BLaER1 treated with 17β-estradiol and CSF1 and Interleukin-3, amounts not matched to agents 10 nM and 100 nM (cell line): ENCODE results near the gene ZFP64.

Source experiments
- H3K27ac ChIP-seq, 11 experiments: shearing (Covaris generic); formaldehyde crosslinking; 2 replicates each; pipeline ENCODE4 v1.8.1; 2022
- H3K27me3 ChIP-seq, 11 experiments: shearing (Covaris generic); formaldehyde crosslinking; 2 replicates each; pipeline ENCODE4 v1.8.1; 2022
- H3K36me3 ChIP-seq, 11 experiments: shearing (Covaris generic); formaldehyde crosslinking; 2 replicates each; pipeline ENCODE4 v1.8.1; 2022
- H3K4me1 ChIP-seq, 10 experiments: shearing (Covaris generic); formaldehyde crosslinking; 2 replicates each; pipeline ENCODE4 v1.8.1; 2022
- H3K4me2 ChIP-seq, 11 experiments: shearing (Covaris generic); formaldehyde crosslinking; 2 replicates each; pipeline ENCODE4 v1.8.1; 2022
- H3K4me3 ChIP-seq, 10 experiments: shearing (Covaris generic); formaldehyde crosslinking; 2 replicates each; pipeline ENCODE4 v1.8.1; 2022
- H3K9ac ChIP-seq, 11 experiments: shearing (Covaris generic); formaldehyde crosslinking; 2 replicates each; pipeline ENCODE4 v1.8.1; 2022
- H3K9me3 ChIP-seq, 11 experiments: shearing (Covaris generic); formaldehyde crosslinking; replicated peaks in 1 of 11; 2 replicates each; pipeline ENCODE4 v1.8.1; 2022
- H4K20me1 ChIP-seq, 11 experiments: shearing (Covaris generic); formaldehyde crosslinking; 2 replicates each; pipeline ENCODE4 v1.8.1; 2022
- Cebpa-rat ChIP-seq, 11 experiments: shearing (Covaris generic); IDR thresholded peaks; 2 replicates each; pipeline ENCODE4 v1.8.1; 2022

ZFP64 gene

GRCh38 chr20:52132337-52132736 is 59.2 kb downstream of the ZFP64 start:
- Histone ChIP-seq H4K20me1 (no peaks in the 10 kb centered on the region), H3K9me3 (peaks cover 17 to 25% (median 20%) of the 10 kb centered on the region in 11 experiments), H3K4me1 (peaks cover 2 to 11% (median 7%) of the 10 kb centered on the region in 10 experiments; a peak in 15 of 20 replicates), H3K36me3 (no peaks in the 10 kb centered on the region; a peak in 1 of 22 replicates), H3K27ac (no peak overlapping the region), H3K4me2 (no peak overlapping the region), H3K9ac (no peak overlapping the region), H3K4me3 (no peak overlapping the region), H3K27me3 (no peaks in the 10 kb centered on the region)
- no peak for TF ChIP-seq Cebpa-rat (IDR thresholded peaks at IDR 0.05)

- Histone ChIP-seq H3K27ac (no peak overlapping the region), H4K20me1 (no peaks in the 10 kb centered on the region), H3K4me1 (peaks cover 6 to 22% (median 13%) of the 10 kb centered on the region in 10 experiments; a peak in 15 of 20 replicates), H3K9me3 (peaks cover 17 to 25% (median 20%) of the 10 kb centered on the region in 11 experiments), H3K4me3 (no peak overlapping the region), H3K4me2 (no peak overlapping the region), H3K27me3 (no peaks in the 10 kb centered on the region), H3K9ac (no peak overlapping the region), H3K36me3 (no peaks in the 10 kb centered on the region; a peak in 1 of 22 replicates)
- no peak for TF ChIP-seq Cebpa-rat (IDR thresholded peaks at IDR 0.05)
Observed at GRCh38 chr20:52131048-52131643, 60.4 kb downstream of the ZFP64 start.

- H3K4me1 ChIP-seq, result peaks cover 6 to 22% (median 13%) of the 10 kb centered on the region in 10 experiments; a peak in 15 of 20 replicates
- peaks cover 17 to 25% (median 20%) of the 10 kb centered on the region in 11 experiments for H3K9me3 ChIP-seq
- H3K27ac ChIP-seq, result no peak overlapping the region
- H3K4me2 ChIP-seq, result no peak overlapping the region
- H3K36me3 ChIP-seq, result no peaks in the 10 kb centered on the region; a peak in 1 of 22 replicates
- no peak for TF ChIP-seq Cebpa-rat (IDR thresholded peaks at IDR 0.05)
- no peaks in the 10 kb centered on the region for H4K20me1 ChIP-seq
- H3K4me3 ChIP-seq, result no peak overlapping the region
- H3K9ac ChIP-seq, result no peak overlapping the region
- H3K27me3 ChIP-seq, result no peaks in the 10 kb centered on the region
Observed at GRCh38 chr20:52130406-52130805, 61.2 kb downstream of the ZFP64 start.

DNA sequence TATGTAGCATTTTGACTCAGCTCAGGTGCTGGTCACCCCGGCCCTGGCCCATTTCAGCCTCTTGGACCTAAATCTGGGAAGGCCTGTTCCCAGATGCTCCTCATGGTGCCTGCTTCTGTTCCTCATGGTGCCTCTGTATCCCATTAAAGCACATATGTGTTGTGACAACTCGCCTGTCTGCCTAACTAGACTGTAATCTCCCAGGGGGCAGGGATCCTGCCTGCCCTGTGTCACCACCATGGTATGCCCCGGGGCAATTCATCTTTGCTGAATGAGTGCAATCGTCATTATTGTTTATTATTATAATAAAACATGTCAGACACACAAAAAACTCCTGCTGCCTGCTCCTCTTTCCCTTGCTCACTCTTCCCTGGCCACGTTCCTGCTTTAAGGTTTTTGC is 62.0 kb downstream of the ZFP64 start:
- Histone ChIP-seq H3K9ac (no peak overlapping the region), H3K27ac (no peak overlapping the region), H3K4me3 (no peak overlapping the region), H3K36me3 (no peaks in the 10 kb centered on the region; a peak in 1 of 22 replicates), H3K27me3 (no peaks in the 10 kb centered on the region), H3K4me2 (no peak overlapping the region), H3K9me3 (peaks cover 17 to 25% (median 20%) of the 10 kb centered on the region in 11 experiments), H4K20me1 (no peaks in the 10 kb centered on the region), H3K4me1 (peaks cover 6 to 22% (median 13%) of the 10 kb centered on the region in 10 experiments; a peak in 15 of 20 replicates)
- TF ChIP-seq Cebpa-rat (IDR thresholded peaks at IDR 0.05), result no peak

GRCh38 chr20:52127309-52127708 is 64.3 kb downstream of the ZFP64 start:
- Histone ChIP-seq H3K4me1 (peaks cover 6 to 22% (median 13%) of the 10 kb centered on the region in 10 experiments; a peak in 16 of 20 replicates), H4K20me1 (no peaks in the 10 kb centered on the region), H3K4me2 (peak overlapping the region in 5 of 11 experiments; percentile 2 to 58 (median 17); a peak in 9 of 22 replicates), H3K36me3 (no peaks in the 10 kb centered on the region; a peak in 1 of 22 replicates), H3K27ac (peak overlapping the region in 5 of 11 experiments; percentile 7 to 55 (median 51); a peak in 8 of 22 replicates), H3K4me3 (no peak overlapping the region), H3K27me3 (no peaks in the 10 kb centered on the region), H3K9ac (no peak overlapping the region), H3K9me3 (peaks cover 17 to 23% (median 20%) of the 10 kb centered on the region in 11 experiments)
- no peak for TF ChIP-seq Cebpa-rat (IDR thresholded peaks at IDR 0.05)

DNA sequence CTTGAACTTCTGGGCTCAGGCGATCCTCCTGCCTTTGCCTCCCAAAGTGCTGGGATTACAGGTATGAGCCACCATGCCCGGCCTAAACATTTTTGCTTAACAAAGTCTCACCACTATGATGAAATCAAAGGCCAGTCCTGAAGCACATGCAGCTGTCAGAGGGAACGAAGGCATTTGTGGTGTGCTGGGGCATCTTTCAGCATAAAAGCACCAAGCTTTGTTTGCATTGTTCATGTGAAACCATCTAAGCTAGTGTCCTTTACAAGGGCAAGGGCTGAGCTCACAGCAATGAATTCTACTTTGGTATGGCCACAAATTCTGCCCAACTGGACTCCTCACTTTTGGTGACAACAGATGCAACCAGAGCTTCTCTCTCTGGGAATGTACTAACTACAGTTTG is 66.8 kb downstream of the ZFP64 start:
- H3K9me3 ChIP-seq, result peaks cover 0 to 15% (median 7%) of the 10 kb centered on the region in 11 experiments; a peak in 12 of 22 replicates

GRCh38 chr20:52118696-52119095 is 72.9 kb downstream of the ZFP64 start:
- no peak overlapping the region for H3K4me3 ChIP-seq
- no peak for TF ChIP-seq Cebpa-rat (IDR thresholded peaks at IDR 0.05)

More for the DNA sequence above, 66.8 kb downstream of the ZFP64 start:
- no peak for TF ChIP-seq Cebpa-rat (IDR thresholded peaks at IDR 0.05)
- Histone ChIP-seq H3K9ac (no peak overlapping the region), H3K4me3 (no peak overlapping the region), H3K27ac (no peak overlapping the region), H3K4me2 (no peak overlapping the region), H4K20me1 (no peaks in the 10 kb centered on the region), H3K27me3 (no peaks in the 10 kb centered on the region), H3K4me1 (peaks cover 6 to 22% (median 13%) of the 10 kb centered on the region in 10 experiments; a peak in 16 of 20 replicates), H3K36me3 (peaks cover 0 to 6% (median 0%) of the 10 kb centered on the region in 11 experiments; a peak in 2 of 22 replicates)

GRCh38 chr20:52118016-52118623 is 73.5 kb downstream of the ZFP64 start:
- Histone ChIP-seq H3K4me2 (peak overlapping the region in 5 of 11 experiments; percentile 39 to 84 (median 48); a peak in 8 of 22 replicates), H3K4me3 (no peak overlapping the region), H3K9me3 (peaks cover 0 to 15% (median 7%) of the 10 kb centered on the region in 11 experiments; a peak in 12 of 22 replicates), H4K20me1 (no peaks in the 10 kb centered on the region), H3K9ac (no peak overlapping the region; a peak in 2 of 22 replicates), H3K36me3 (peaks cover 0 to 6% (median 0%) of the 10 kb centered on the region in 11 experiments; a peak in 2 of 22 replicates), H3K27me3 (no peaks in the 10 kb centered on the region), H3K4me1 (peaks cover 0 to 17% (median 2%) of the 10 kb centered on the region in 10 experiments; a peak in 9 of 20 replicates), H3K27ac (no peak overlapping the region)
- TF ChIP-seq Cebpa-rat (IDR thresholded peaks at IDR 0.05), result no peak

More at GRCh38 chr20:52118696-52119095, 72.9 kb downstream of the ZFP64 start:
- Histone ChIP-seq H3K4me2 (peak overlapping the region in 2 of 11 experiments; percentile 26 to 62; a peak in 2 of 22 replicates), H3K36me3 (peaks cover 0 to 6% (median 0%) of the 10 kb centered on the region in 11 experiments; a peak in 2 of 22 replicates), H4K20me1 (no peaks in the 10 kb centered on the region), H3K9me3 (peaks cover 0 to 15% (median 7%) of the 10 kb centered on the region in 11 experiments; a peak in 12 of 22 replicates), H3K4me1 (peaks cover 0 to 17% (median 2%) of the 10 kb centered on the region in 10 experiments; a peak in 10 of 20 replicates), H3K9ac (no peak overlapping the region), H3K27ac (no peak overlapping the region), H3K27me3 (no peaks in the 10 kb centered on the region)

GRCh38 chr20:52110456-52110855 is 81.1 kb downstream of the ZFP64 start:
- TF ChIP-seq Cebpa-rat (IDR thresholded peaks at IDR 0.05), result no peak
- no peak overlapping the region for H3K4me3 ChIP-seq
- no peak overlapping the region for H3K27ac ChIP-seq
- H3K27me3 ChIP-seq, result no peaks in the 10 kb centered on the region
- no peaks in the 10 kb centered on the region for H3K36me3 ChIP-seq
- H4K20me1 ChIP-seq, result no peaks in the 10 kb centered on the region
- H3K4me1 ChIP-seq, result peaks cover 0 to 2% (median 0%) of the 10 kb centered on the region in 10 experiments; a peak in 4 of 20 replicates
- H3K4me2 ChIP-seq, result no peak overlapping the region
- H3K9ac ChIP-seq, result no peak overlapping the region
- peaks cover 0 to 9% (median 6%) of the 10 kb centered on the region in 11 experiments; a peak in 10 of 22 replicates for H3K9me3 ChIP-seq
